ENCODE measurements around the gene PODNL1. TPM values are rescaled to one million over a fixed set of nuclear protein-coding genes. Genes with fewer than 3 reads are reported as not detected.
A peak's percentile ranks its signal among the peaks of the same experiment; 100 is the strongest.

Gene PODNL1
- total RNA-seq, 1 experiment from 2014 or later: 1.1 TPM

GRCh38 chr19:13929956-13930355, 8.3 kb downstream of the PODNL1 start (continued):
- no peak for TF ChIP-seq NR3C1 (CRISPR knock-in tag; conservative IDR thresholded peaks at IDR 0.05; ENCODE audit: low read depth)

GRCh38 chr19:13929340-13929739, 8.9 kb downstream of the PODNL1 start:
- ATAC-seq (no peak), DNase-seq (ENCODE audit: low spot score) (no peak)
- CTCF ChIA-PET: no interaction called here
- H3K4me1 Mint-ChIP-seq: peaks cover 7% of the 10 kb centered on the region
- H3K9me3 Mint-ChIP-seq: no peaks in the 10 kb centered on the region
- no peaks in the 10 kb centered on the region for H3K27me3 Mint-ChIP-seq (ENCODE audit: low read depth)
- H3K4me3 Mint-ChIP-seq: no peak overlapping the region
- POLR2A ChIA-PET: no interaction called here
- H3K36me3 Mint-ChIP-seq: peaks cover 28% of the 10 kb centered on the region
- TF ChIP-seq ATF1 (CRISPR knock-in tag; IDR thresholded peaks at IDR 0.05): no peak
- TF ChIP-seq, protein P1, sequence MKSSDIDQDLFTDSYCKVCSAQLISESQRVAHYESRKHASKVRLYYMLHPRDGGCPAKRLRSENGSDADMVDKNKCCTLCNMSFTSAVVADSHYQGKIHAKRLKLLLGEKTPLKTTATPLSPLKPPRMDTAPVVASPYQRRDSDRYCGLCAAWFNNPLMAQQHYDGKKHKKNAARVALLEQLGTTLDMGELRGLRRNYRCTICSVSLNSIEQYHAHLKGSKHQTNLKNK (CRISPR knock-in tag; IDR thresholded peaks at IDR 0.05): no peak
- no peak overlapping the region for H3K27ac Mint-ChIP-seq

DNA sequence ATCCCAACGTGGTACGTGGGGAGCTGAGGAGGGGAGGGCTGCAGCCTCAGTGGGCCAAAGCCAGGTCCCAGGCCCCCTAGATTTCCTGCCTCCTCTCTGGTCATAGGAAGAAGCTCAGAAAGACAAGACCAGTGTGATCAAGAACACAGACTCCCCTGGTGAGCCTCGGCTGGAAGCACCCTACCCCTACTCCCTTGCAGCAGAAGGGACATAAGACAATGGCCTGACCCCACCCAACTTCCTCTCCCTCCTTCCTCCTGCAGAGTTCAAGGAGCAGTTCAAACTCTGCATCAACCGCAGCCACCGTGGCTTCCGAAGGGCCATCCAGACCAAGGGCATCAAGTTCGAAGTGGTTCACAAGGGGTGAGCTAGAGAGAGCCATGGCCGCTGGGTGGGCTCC, 11.5 kb downstream of the PODNL1 start:
- CTCF ChIA-PET: no interaction called here
- DNase-seq (ENCODE audit: low spot score): no peak
- POLR2A ChIA-PET: no interaction called here
- Mint-ChIP-seq H3K27ac (no peak overlapping the region; the same call in 1 of the 2 replicates), H3K4me3 (no peak overlapping the region), H3K36me3 (peaks cover 44% of the 10 kb centered on the region), H3K27me3 (ENCODE audit: low read depth) (no peaks in the 10 kb centered on the region), H3K4me1 (no peaks in the 10 kb centered on the region), H3K9me3 (peaks cover 5% of the 10 kb centered on the region; the same call in 1 of the 2 replicates)
- TF ChIP-seq GTF2I (CRISPR knock-in tag; conservative IDR thresholded peaks at IDR 0.05) (no peak), MYBL2 (CRISPR knock-in tag; IDR thresholded peaks at IDR 0.05) (no peak), RELA (CRISPR knock-in tag; IDR thresholded peaks at IDR 0.05; ENCODE audit: borderline replicate concordance) (no peak), PRRX2 (CRISPR knock-in tag; IDR thresholded peaks at IDR 0.05) (no peak), ZNF232 (CRISPR knock-in tag; IDR thresholded peaks at IDR 0.05) (no peak), ETV6 (CRISPR knock-in tag; IDR thresholded peaks at IDR 0.05) (no peak), NFE2L1 (CRISPR knock-in tag; IDR thresholded peaks at IDR 0.05) (no peak), ESRRA (CRISPR knock-in tag; IDR thresholded peaks at IDR 0.05; ENCODE audit: borderline replicate concordance) (no peak), TP53 (CRISPR knock-in tag; IDR thresholded peaks at IDR 0.05) (no peak)
- no peak for ATAC-seq

DNA sequence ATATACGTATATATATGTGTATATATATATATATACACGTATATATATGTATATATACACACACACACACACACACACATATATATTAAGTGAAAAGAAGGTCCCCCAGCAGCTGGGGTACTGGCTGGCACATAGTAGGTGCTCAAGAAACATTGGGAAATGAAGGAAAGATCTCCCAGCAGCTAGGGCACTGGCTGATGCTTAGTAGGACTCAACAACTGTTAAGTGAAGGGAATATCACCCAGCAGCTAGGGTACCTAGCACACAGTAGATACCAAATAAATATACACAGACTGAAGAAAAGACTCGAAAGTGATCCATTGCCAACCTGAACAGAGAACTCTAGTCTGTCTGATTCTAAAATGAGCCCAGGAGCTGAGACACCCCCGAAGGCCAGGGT, 12.2 kb downstream of the PODNL1 start:
- Mint-ChIP-seq H3K27me3 (ENCODE audit: low read depth) (no peaks in the 10 kb centered on the region), H3K27ac (no peak overlapping the region), H3K9me3 (peaks cover 10% of the 10 kb centered on the region), H3K4me1 (no peaks in the 10 kb centered on the region), H3K36me3 (peaks cover 51% of the 10 kb centered on the region), H3K4me3 (no peak overlapping the region)
- ChIA-PET POLR2A (no interaction called here), CTCF (no interaction called here)
- TF ChIP-seq GRHL2 (CRISPR knock-in tag; IDR thresholded peaks at IDR 0.05; ENCODE audit: insufficient replicate concordance, severe bottlenecking): no peak
- TF ChIP-seq HMGA2 (CRISPR knock-in tag; IDR thresholded peaks at IDR 0.05): peak; percentile 30; the same call in 1 of the 2 replicates
- no peak for TF ChIP-seq TEAD1 (CRISPR knock-in tag; IDR thresholded peaks at IDR 0.05)
- TF ChIP-seq RELA (CRISPR knock-in tag; IDR thresholded peaks at IDR 0.05; ENCODE audit: borderline replicate concordance): no peak
- ATAC-seq (no peak), DNase-seq (ENCODE audit: low spot score) (no peak)

- Mint-ChIP-seq H3K9me3 (peaks cover 16% of the 10 kb centered on the region), H3K4me3 (no peak overlapping the region), H3K36me3 (peaks cover 65% of the 10 kb centered on the region), H3K27me3 (ENCODE audit: low read depth) (no peaks in the 10 kb centered on the region), H3K27ac (no peak overlapping the region), H3K4me1 (no peaks in the 10 kb centered on the region)
- DNase-seq (ENCODE audit: low spot score): no peak
- ChIA-PET CTCF (no interaction called here), POLR2A (interaction anchor here (0.6 kb wide), 1 partner anchor 241 kb away, joined by 3 read pairs; no protein-coding TSS in a partner anchor)
- no peak for ATAC-seq
- TF ChIP-seq, protein P2, sequence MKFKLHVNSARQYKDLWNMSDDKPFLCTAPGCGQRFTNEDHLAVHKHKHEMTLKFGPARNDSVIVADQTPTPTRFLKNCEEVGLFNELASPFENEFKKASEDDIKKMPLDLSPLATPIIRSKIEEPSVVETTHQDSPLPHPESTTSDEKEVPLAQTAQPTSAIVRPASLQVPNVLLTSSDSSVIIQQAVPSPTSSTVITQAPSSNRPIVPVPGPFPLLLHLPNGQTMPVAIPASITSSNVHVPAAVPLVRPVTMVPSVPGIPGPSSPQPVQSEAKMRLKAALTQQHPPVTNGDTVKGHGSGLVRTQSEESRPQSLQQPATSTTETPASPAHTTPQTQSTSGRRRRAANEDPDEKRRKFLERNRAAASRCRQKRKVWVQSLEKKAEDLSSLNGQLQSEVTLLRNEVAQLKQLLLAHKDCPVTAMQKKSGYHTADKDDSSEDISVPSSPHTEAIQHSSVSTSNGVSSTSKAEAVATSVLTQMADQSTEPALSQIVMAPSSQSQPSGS (CRISPR knock-in tag; IDR thresholded peaks at IDR 0.05; ENCODE audit: borderline replicate concordance, low read depth): no peak
- TF ChIP-seq TCF7 (CRISPR knock-in tag; IDR thresholded peaks at IDR 0.05; ENCODE audit: low read depth) (no peak), TP53 (CRISPR knock-in tag; IDR thresholded peaks at IDR 0.05) (no peak)
- TF ChIP-seq, protein P3, sequence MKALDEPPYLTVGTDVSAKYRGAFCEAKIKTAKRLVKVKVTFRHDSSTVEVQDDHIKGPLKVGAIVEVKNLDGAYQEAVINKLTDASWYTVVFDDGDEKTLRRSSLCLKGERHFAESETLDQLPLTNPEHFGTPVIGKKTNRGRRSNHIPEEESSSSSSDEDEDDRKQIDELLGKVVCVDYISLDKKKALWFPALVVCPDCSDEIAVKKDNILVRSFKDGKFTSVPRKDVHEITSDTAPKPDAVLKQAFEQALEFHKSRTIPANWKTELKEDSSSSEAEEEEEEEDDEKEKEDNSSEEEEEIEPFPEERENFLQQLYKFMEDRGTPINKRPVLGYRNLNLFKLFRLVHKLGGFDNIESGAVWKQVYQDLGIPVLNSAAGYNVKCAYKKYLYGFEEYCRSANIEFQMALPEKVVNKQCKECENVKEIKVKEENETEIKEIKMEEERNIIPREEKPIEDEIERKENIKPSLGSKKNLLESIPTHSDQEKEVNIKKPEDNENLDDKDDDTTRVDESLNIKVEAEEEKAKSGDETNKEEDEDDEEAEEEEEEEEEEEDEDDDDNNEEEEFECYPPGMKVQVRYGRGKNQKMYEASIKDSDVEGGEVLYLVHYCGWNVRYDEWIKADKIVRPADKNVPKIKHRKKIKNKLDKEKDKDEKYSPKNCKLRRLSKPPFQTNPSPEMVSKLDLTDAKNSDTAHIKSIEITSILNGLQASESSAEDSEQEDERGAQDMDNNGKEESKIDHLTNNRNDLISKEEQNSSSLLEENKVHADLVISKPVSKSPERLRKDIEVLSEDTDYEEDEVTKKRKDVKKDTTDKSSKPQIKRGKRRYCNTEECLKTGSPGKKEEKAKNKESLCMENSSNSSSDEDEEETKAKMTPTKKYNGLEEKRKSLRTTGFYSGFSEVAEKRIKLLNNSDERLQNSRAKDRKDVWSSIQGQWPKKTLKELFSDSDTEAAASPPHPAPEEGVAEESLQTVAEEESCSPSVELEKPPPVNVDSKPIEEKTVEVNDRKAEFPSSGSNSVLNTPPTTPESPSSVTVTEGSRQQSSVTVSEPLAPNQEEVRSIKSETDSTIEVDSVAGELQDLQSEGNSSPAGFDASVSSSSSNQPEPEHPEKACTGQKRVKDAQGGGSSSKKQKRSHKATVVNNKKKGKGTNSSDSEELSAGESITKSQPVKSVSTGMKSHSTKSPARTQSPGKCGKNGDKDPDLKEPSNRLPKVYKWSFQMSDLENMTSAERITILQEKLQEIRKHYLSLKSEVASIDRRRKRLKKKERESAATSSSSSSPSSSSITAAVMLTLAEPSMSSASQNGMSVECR (CRISPR knock-in tag; IDR thresholded peaks at IDR 0.05; ENCODE audit: borderline replicate concordance): no peak
- TF ChIP-seq, protein P4, sequence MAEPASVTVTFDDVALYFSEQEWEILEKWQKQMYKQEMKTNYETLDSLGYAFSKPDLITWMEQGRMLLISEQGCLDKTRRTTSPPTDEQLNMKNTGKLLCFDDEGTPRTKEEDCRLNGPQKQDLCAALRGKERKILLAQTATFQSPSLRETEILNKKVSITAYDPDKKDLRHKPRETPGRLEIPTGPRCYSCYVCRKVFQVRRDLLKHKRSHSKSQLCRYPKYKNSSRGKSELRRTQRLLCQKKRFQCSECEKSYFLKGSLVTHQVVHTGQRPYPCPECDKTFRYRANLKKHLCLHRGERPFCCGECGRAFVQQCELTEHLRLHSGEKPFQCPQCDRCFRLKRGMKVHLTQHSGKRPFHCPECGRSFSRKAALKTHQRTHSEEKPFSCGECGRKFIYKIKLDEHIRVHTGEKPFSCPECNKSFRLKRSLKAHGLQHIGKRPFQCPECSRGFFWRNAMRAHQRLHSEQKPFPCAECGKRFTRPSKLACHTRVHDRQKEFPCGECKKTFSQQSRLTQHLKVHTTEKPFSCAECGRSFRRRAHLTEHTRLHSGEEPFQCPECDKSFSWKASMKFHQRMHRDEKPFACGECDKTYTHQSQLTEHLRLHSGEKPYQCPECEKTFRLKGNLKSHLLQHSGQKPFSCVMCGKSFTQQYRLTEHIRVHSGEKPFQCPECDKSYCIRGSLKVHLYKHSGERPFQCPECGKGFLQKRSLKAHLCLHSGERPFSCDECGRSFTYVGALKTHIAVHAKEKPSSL (CRISPR knock-in tag; conservative IDR thresholded peaks at IDR 0.05): no peak
Measured at GRCh38 chr19:13923194-13923987, 14.8 kb downstream of the PODNL1 start.
